Measurements from ENCODE around the gene RTN4R.

RTN4R gene

GRCh38 chr22:20243176-20243536 is 25.0 kb downstream of the RTN4R start:
- no peak overlapping the region for H3K4me3 ChIP-seq (ENCODE audit: low read depth, low read length)
- in situ Hi-C loops (cut with HindIII; ENCODE audit: low sequenced_read_pairs), result no loop called here

GRCh38 chr22:20242393-20243175 is 25.5 kb downstream of the RTN4R start:
- in situ Hi-C loops (cut with HindIII; ENCODE audit: low sequenced_read_pairs), result no loop called here
- no peak for DNase-seq (ENCODE audit: low read depth, low spot score)
- TF ChIP-seq, protein P1, sequence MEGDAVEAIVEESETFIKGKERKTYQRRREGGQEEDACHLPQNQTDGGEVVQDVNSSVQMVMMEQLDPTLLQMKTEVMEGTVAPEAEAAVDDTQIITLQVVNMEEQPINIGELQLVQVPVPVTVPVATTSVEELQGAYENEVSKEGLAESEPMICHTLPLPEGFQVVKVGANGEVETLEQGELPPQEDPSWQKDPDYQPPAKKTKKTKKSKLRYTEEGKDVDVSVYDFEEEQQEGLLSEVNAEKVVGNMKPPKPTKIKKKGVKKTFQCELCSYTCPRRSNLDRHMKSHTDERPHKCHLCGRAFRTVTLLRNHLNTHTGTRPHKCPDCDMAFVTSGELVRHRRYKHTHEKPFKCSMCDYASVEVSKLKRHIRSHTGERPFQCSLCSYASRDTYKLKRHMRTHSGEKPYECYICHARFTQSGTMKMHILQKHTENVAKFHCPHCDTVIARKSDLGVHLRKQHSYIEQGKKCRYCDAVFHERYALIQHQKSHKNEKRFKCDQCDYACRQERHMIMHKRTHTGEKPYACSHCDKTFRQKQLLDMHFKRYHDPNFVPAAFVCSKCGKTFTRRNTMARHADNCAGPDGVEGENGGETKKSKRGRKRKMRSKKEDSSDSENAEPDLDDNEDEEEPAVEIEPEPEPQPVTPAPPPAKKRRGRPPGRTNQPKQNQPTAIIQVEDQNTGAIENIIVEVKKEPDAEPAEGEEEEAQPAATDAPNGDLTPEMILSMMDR (IDR thresholded peaks at IDR 0.05; ENCODE audit: low read depth, low read length), result no peak
- H3K4me3 ChIP-seq (ENCODE audit: low read depth, low read length), result no peak overlapping the region

More at GRCh38 chr22:20243176-20243536, 25.0 kb downstream of the RTN4R start:
- TF ChIP-seq, protein P1 (IDR thresholded peaks at IDR 0.05; ENCODE audit: low read depth, low read length), result no peak
- no peak for DNase-seq (ENCODE audit: low read depth, low spot score)

- TF ChIP-seq, protein P1 (IDR thresholded peaks at IDR 0.05; ENCODE audit: low read depth, low read length), result no peak
- H3K4me3 ChIP-seq (ENCODE audit: low read depth, low read length), result no peak overlapping the region
- DNase-seq (ENCODE audit: low read depth, low spot score), result no peak
- in situ Hi-C loops (cut with HindIII; ENCODE audit: low sequenced_read_pairs), result no loop called here
Measured at GRCh38 chr22:20241579-20242392, 26.3 kb downstream of the RTN4R start.

- H3K4me3 ChIP-seq (ENCODE audit: low read depth, low read length), result no peak overlapping the region
- no peak for DNase-seq (ENCODE audit: low read depth, low spot score)
- TF ChIP-seq, protein P1 (IDR thresholded peaks at IDR 0.05; ENCODE audit: low read depth, low read length), result no peak
- in situ Hi-C loops (cut with HindIII; ENCODE audit: low sequenced_read_pairs), result no loop called here
Measured at GRCh38 chr22:20240900-20241299, 27.2 kb downstream of the RTN4R start.

DNA sequence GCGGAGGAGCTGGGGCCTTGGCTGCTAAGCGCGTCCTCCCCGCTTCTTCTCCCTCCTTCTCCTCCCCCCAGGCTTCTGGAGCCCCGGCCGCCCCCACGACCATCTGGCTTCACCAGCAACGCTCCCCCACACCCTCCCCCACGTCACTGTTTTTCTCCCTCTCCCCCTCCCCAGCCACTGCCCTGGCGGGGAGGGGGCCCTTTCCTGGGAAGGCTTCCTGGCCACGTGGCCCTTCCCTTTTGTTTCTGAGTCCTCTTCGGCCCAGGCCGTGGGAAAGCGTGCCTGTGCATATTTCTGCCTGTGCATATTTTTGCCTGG is 27.7 kb downstream of the RTN4R start:
- in situ Hi-C loops (cut with HindIII; ENCODE audit: low sequenced_read_pairs), result no loop called here
- DNase-seq (ENCODE audit: low read depth, low spot score), result no peak
- TF ChIP-seq, protein P1 (IDR thresholded peaks at IDR 0.05; ENCODE audit: low read depth, low read length), result no peak
- no peak overlapping the region for H3K4me3 ChIP-seq (ENCODE audit: low read depth, low read length)

- in situ Hi-C loops (cut with HindIII; ENCODE audit: low sequenced_read_pairs), result no loop called here
- no peak for DNase-seq (ENCODE audit: low read depth, low spot score)
- TF ChIP-seq, protein P1 (IDR thresholded peaks at IDR 0.05; ENCODE audit: low read depth, low read length), result no peak
- no peak overlapping the region for H3K4me3 ChIP-seq (ENCODE audit: low read depth, low read length)
Measured at GRCh38 chr22:20239676-20240446, 28.3 kb downstream of the RTN4R start.
